GM13977 (cell line): Measurements from ENCODE around the gene KCNC1.

Source experiments
- DNase-seq: peaks from one replicate; pipeline ENCODE4 v3.0.0; 2012; ENCODE audit warnings: low spot score
- in situ Hi-C: fragments of 300-500 bp; cut with MboI; formaldehyde crosslinking; loops from one replicate; pipeline ENCODE4 v1.12.0; 2022; ENCODE audit warnings: low sequenced_read_pairs, low pct_unique_long_range_greater_than_20kb, mixed read lengths, inconsistent platforms; ENCODE audit not compliant: unreplicated experiment
- TF ChIP-seq, protein P1 (sequence below): IDR thresholded peaks from 2 replicates; pipeline ENCODE4 v1.5.1; 2012; ENCODE audit warnings: mild to moderate bottlenecking, control low read depth; ENCODE audit not compliant: insufficient read depth; ENCODE audit errors: extremely low read depth, missing control alignments

KCNC1 gene

DNA sequence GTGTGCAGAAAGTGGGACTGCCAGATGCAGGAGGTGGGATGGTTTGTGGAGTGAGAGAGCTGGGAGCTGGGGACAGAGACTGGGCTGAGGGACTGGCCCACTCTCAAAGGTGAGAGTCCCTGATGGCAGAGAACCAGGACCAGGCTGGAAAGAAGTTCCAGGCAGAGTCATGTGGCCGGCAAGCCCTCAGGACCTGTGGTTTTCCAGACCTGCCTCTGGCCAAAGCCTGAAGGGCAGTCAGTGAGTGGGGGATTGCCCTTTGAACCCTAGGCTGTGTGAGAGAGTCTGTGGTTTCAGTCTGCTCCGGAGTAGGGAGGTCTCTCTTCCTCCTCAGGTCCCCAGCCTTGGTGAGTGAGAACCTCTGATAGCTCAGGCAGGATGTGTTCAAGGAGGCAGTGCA, 17.0 kb downstream of the KCNC1 start:
- TF ChIP-seq, protein P1, sequence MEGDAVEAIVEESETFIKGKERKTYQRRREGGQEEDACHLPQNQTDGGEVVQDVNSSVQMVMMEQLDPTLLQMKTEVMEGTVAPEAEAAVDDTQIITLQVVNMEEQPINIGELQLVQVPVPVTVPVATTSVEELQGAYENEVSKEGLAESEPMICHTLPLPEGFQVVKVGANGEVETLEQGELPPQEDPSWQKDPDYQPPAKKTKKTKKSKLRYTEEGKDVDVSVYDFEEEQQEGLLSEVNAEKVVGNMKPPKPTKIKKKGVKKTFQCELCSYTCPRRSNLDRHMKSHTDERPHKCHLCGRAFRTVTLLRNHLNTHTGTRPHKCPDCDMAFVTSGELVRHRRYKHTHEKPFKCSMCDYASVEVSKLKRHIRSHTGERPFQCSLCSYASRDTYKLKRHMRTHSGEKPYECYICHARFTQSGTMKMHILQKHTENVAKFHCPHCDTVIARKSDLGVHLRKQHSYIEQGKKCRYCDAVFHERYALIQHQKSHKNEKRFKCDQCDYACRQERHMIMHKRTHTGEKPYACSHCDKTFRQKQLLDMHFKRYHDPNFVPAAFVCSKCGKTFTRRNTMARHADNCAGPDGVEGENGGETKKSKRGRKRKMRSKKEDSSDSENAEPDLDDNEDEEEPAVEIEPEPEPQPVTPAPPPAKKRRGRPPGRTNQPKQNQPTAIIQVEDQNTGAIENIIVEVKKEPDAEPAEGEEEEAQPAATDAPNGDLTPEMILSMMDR = no peak
- DNase-seq = no peak
- in situ Hi-C loops = no loop called here

DNA sequence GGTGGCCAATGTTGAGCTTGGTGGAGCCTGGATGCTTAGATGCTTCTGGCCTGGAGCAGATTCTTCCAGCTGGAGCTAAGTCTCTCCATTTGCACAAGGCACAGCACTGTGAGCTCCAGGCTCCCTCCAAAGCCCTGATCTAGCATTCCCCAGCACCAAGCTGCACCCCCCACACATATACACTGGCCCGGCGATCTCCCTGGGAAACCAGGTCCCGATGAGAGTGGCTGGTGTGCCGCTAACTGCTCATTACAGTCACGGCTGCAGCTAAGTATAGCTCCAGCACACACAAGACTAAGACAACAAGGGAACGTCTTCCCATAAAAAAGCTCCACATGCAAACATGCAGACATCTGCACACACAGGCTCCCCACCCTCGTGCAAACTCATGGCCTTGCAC, 17.6 kb downstream of the KCNC1 start:
- TF ChIP-seq, protein P1 = no peak
- in situ Hi-C loops = no loop called here
- DNase-seq = no peak

- in situ Hi-C loops = no loop called here
- TF ChIP-seq, protein P1 = no peak
- no peak for DNase-seq
Measured at GRCh38 chr11:17753153-17753552, 18.6 kb downstream of the KCNC1 start.

GRCh38 chr11:17753641-17754040, 19.1 kb downstream of the KCNC1 start:
- DNase-seq = no peak
- in situ Hi-C loops = no loop called here

DNA sequence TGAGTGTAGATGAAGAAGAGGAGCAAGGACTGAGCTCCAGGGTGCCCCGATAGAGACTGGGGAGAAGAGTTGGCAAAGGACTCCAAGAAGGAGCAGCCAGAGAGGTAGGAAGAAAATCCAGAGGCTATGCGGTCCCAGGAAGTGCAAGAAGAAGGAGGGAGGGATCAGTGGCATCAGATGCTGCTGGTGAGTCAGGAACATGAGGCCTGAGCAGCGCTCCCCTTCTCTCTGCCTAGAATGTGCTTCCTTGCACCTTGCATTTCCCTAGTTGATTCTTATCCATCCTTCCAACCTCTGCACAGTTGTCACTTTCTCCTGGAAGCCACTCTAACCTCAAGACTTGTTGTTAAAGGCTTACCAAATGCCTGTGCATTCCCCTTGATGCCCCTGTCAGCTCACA, 21.3 kb downstream of the KCNC1 start:
- in situ Hi-C loops = no loop called here
- DNase-seq = no peak

More at GRCh38 chr11:17753641-17754040, 19.1 kb downstream of the KCNC1 start:
- TF ChIP-seq, protein P1 = no peak

GRCh38 chr11:17760102-17761029, 25.8 kb downstream of the KCNC1 start:
- DNase-seq = peak; percentile 78
- TF ChIP-seq, protein P1 = peak; percentile 72
- in situ Hi-C loops = loop anchor here (10.0 kb wide), 1 partner anchor 214 kb away; no protein-coding TSS in a partner anchor

More for the DNA sequence above, 21.3 kb downstream of the KCNC1 start:
- TF ChIP-seq, protein P1 = no peak
